CD4-positive, alpha-beta T cell treated with Interleukin-21 for 1 hour (primary cell): ENCODE results near the gene NAALADL2.
"Not testable (repeated sequence)": the region's sequence is repeated elsewhere in the genome, so short reads cannot be mapped to it uniquely, and the experiment has no call there.

Source experiments
- DNase-seq: peaks from one replicate; pipeline ENCODE4 v3.0.0-alpha.2; 2020

NAALADL2 gene

GRCh38 chr3:175521406-175521805 is 662.3 kb downstream of the NAALADL2 start:
- DNase-seq, result no peak

- no peak for DNase-seq
Measured at GRCh38 chr3:175526191-175526590, 667.1 kb downstream of the NAALADL2 start.

- no peak for DNase-seq
Measured at GRCh38 chr3:175526609-175527280, 667.6 kb downstream of the NAALADL2 start.

- not testable (repeated sequence) for DNase-seq
Measured at GRCh38 chr3:175528693-175529092, 669.6 kb downstream of the NAALADL2 start.

- no peak for DNase-seq
Measured at GRCh38 chr3:175535351-175535750, 676.2 kb downstream of the NAALADL2 start.

GRCh38 chr3:175546115-175546514 is 687.0 kb downstream of the NAALADL2 start:
- no peak for DNase-seq

- no peak for DNase-seq
Measured at GRCh38 chr3:175552929-175553328, 693.8 kb downstream of the NAALADL2 start.

GRCh38 chr3:175554801-175555200 is 695.7 kb downstream of the NAALADL2 start:
- no peak for DNase-seq

GRCh38 chr3:175558261-175558660 is 699.1 kb downstream of the NAALADL2 start:
- DNase-seq, result no peak

- DNase-seq, result no peak
Measured at GRCh38 chr3:175564363-175564762, 705.2 kb downstream of the NAALADL2 start.

GRCh38 chr3:175571096-175571495 is 712.0 kb downstream of the NAALADL2 start:
- DNase-seq, result no peak

GRCh38 chr3:175573226-175573625 is 714.1 kb downstream of the NAALADL2 start:
- DNase-seq, result no peak

GRCh38 chr3:175580318-175580717 is 721.2 kb downstream of the NAALADL2 start:
- no peak for DNase-seq

GRCh38 chr3:175585898-175586297 is 726.8 kb downstream of the NAALADL2 start:
- no peak for DNase-seq

- no peak for DNase-seq
Measured at GRCh38 chr3:175590745-175591144, 731.6 kb downstream of the NAALADL2 start.

- DNase-seq, result no peak
Measured at GRCh38 chr3:175591375-175591774, 732.2 kb downstream of the NAALADL2 start.

GRCh38 chr3:175593331-175593730 is 734.2 kb downstream of the NAALADL2 start:
- DNase-seq, result no peak

GRCh38 chr3:175598740-175599139 is 739.6 kb downstream of the NAALADL2 start:
- no peak for DNase-seq

- DNase-seq, result no peak
Measured at GRCh38 chr3:175601521-175601920, 742.4 kb downstream of the NAALADL2 start.

GRCh38 chr3:175605851-175606250 is 746.7 kb downstream of the NAALADL2 start:
- no peak for DNase-seq

- DNase-seq, result no peak
Measured at GRCh38 chr3:175606650-175607318, 747.6 kb downstream of the NAALADL2 start.

GRCh38 chr3:175608356-175608755 is 749.2 kb downstream of the NAALADL2 start:
- DNase-seq, result no peak

GRCh38 chr3:175608911-175609310 is 749.8 kb downstream of the NAALADL2 start:
- DNase-seq, result no peak

GRCh38 chr3:175612487-175613196 is 753.5 kb downstream of the NAALADL2 start:
- DNase-seq, result no peak
